MM.1S (cell line): ENCODE measurements around the gene IGF2.

Experiments
- DNase-seq: peaks from one replicate; pipeline ENCODE4 v3.0.0-alpha.2; 2015
- H2AFZ ChIP-seq: fragments of 300-600 bp; sonication (generic); 2 replicates; pipeline ENCODE4 v1.6.0; 2016; ENCODE audit warnings: antibody characterized with exemption, low read length
- H3F3A ChIP-seq: fragments of 300-600 bp; sonication (generic); 2 replicates; pipeline ENCODE4 v1.6.1; 2016; ENCODE audit warnings: mild to moderate bottlenecking, antibody characterized with exemption, low read length, moderate library complexity, mixed read lengths; ENCODE audit not compliant: insufficient read depth
- H3K27ac ChIP-seq: fragments of 300-600 bp; sonication (generic); 2 replicates; pipeline ENCODE4 v1.5.1; 2016; ENCODE audit warnings: mild to moderate bottlenecking, low read length
- H3K27me3 ChIP-seq: fragments of 300-600 bp; sonication (generic); replicated peaks from 2 replicates; pipeline ENCODE4 v1.6.0; 2016; ENCODE audit warnings: low read length; ENCODE audit not compliant: insufficient read depth
- H3K36me3 ChIP-seq: fragments of 300-600 bp; sonication (generic); replicated peaks from 2 replicates; pipeline ENCODE4 v1.6.1; 2016; ENCODE audit warnings: mild to moderate bottlenecking, low read length, mixed read lengths; ENCODE audit not compliant: insufficient read depth
- H3K4me1 ChIP-seq: fragments of 300-600 bp; sonication (generic); 2 replicates; pipeline ENCODE4 v1.6.1; 2016; ENCODE audit warnings: low read length, mixed read lengths
- H3K4me2 ChIP-seq: fragments of 300-600 bp; sonication (generic); 2 replicates; pipeline ENCODE4 v1.6.0; 2016; ENCODE audit warnings: low read depth, low read length
- H3K4me3 ChIP-seq: fragments of 300-600 bp; sonication (generic); 2 replicates; pipeline ENCODE4 v1.5.1; 2016; ENCODE audit warnings: low read length, mixed read lengths
- H3K79me2 ChIP-seq: fragments of 300-600 bp; sonication (generic); 2 replicates; pipeline ENCODE4 v1.6.1; 2016; ENCODE audit warnings: mixed run types, low read length, mixed read lengths
- H3K9ac ChIP-seq: fragments of 300-600 bp; sonication (generic); 2 replicates; pipeline ENCODE4 v1.6.1; 2016; ENCODE audit warnings: low read length, mixed read lengths
- H3K9me2 ChIP-seq: fragments of 300-600 bp; sonication (generic); replicated peaks from 2 replicates; pipeline ENCODE4 v1.6.1; 2016; ENCODE audit warnings: mild to moderate bottlenecking, low read length, mixed read lengths; ENCODE audit not compliant: insufficient read depth
- H3K9me3 ChIP-seq: fragments of 300-600 bp; sonication (generic); replicated peaks from 2 replicates; pipeline ENCODE4 v1.6.1; 2016; ENCODE audit warnings: mild to moderate bottlenecking, low read length, mixed read lengths; ENCODE audit not compliant: insufficient read depth
- H4K20me1 ChIP-seq: fragments of 300-600 bp; sonication (generic); 2 replicates; pipeline ENCODE4 v1.6.1; 2016; ENCODE audit warnings: mild to moderate bottlenecking, low read length, moderate library complexity, mixed read lengths; ENCODE audit not compliant: insufficient read depth
- EZH2 ChIP-seq: fragments of 300-600 bp; sonication (generic); optimal IDR thresholded peaks from 2 replicates; pipeline ENCODE3; 2017; ENCODE audit warnings: low read depth, mild to moderate bottlenecking, antibody characterized with exemption, low read length, mixed read lengths
- EZH2phosphoT487 ChIP-seq: fragments of 300-600 bp; sonication (generic); IDR thresholded peaks from 2 replicates; pipeline ENCODE4 v1.6.1; 2018; ENCODE audit warnings: antibody characterized with exemption, low read length
- TF ChIP-seq, protein P1 (sequence below): fragments of 300-600 bp; sonication (generic); IDR thresholded peaks from 2 replicates; pipeline ENCODE4 v1.5.1; 2016; ENCODE audit warnings: antibody characterized with exemption, low read length, mixed read lengths

IGF2 gene

DNA sequence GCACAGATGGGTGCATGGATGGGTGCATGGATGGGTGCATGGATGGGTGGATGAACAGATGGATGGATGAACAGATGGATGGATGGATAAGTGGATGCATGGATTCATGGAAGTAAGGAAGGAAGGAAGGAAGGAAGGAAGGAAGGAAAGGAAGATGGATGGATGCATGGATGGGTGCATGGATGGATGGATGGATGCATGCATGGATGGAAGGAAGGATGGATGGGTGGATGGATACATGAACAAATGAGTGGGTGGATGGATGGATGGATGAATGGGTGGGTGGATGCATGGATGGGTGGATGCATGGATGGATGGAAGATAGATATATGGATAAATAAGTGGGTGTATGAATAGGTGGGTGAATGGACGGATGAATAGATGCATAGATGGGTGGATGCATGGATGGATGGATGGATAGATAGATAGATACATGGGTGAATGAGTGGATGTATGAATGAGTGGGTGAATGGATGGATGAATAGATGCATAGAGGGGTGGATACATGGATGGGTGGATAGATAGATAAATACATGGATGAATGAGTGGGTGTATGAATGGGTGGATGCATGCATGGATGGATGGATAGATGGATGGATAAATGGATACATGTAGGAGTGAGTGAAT is 32.5 kb downstream of the IGF2 start:
- H4K20me1 ChIP-seq: no peaks in the 10 kb centered on the region
- DNase-seq: no peak
- H3K4me1 ChIP-seq: no peaks in the 10 kb centered on the region
- no peaks in the 10 kb centered on the region for H3K9me3 ChIP-seq
- no peak overlapping the region for H3K4me3 ChIP-seq
- peaks cover 86% of the 10 kb centered on the region for H3K27me3 ChIP-seq
- no peak overlapping the region for H3K4me2 ChIP-seq
- H3K27ac ChIP-seq: no peak overlapping the region
- no peak for TF ChIP-seq EZH2
- no peak for TF ChIP-seq EZH2phosphoT487
- TF ChIP-seq, protein P1, sequence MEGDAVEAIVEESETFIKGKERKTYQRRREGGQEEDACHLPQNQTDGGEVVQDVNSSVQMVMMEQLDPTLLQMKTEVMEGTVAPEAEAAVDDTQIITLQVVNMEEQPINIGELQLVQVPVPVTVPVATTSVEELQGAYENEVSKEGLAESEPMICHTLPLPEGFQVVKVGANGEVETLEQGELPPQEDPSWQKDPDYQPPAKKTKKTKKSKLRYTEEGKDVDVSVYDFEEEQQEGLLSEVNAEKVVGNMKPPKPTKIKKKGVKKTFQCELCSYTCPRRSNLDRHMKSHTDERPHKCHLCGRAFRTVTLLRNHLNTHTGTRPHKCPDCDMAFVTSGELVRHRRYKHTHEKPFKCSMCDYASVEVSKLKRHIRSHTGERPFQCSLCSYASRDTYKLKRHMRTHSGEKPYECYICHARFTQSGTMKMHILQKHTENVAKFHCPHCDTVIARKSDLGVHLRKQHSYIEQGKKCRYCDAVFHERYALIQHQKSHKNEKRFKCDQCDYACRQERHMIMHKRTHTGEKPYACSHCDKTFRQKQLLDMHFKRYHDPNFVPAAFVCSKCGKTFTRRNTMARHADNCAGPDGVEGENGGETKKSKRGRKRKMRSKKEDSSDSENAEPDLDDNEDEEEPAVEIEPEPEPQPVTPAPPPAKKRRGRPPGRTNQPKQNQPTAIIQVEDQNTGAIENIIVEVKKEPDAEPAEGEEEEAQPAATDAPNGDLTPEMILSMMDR: no peak
- no peaks in the 10 kb centered on the region for H3K79me2 ChIP-seq
- H2AFZ ChIP-seq: no peak overlapping the region
- no peaks in the 10 kb centered on the region for H3K9me2 ChIP-seq
- no peak overlapping the region for H3K9ac ChIP-seq
- no peaks in the 10 kb centered on the region for H3K36me3 ChIP-seq
- no peaks in the 10 kb centered on the region for H3F3A ChIP-seq

DNA sequence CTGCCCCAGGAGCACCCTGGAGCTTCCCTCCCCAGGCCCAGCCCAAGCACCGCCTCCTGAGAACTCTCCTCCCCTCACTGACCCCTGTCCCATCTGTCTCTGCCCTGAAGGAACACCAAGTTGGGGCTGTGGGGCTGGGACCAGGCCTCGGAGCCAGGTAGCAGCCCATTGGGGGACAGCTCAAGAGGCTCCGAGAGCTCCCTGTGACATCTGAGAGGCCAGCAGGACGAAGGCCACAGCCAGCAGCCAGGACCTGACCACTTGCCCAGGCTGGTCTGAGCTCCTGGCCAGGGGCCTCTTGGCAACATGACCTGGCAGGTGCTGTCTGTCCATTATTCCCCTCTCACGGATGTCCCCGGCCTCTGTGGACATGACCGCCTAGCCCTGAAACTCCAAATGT is 33.7 kb downstream of the IGF2 start:
- TF ChIP-seq EZH2phosphoT487 (no peak), EZH2 (no peak)
- TF ChIP-seq, protein P1: no peak
- H3K4me1 ChIP-seq: no peaks in the 10 kb centered on the region
- H3K27me3 ChIP-seq: peaks cover 87% of the 10 kb centered on the region
- no peaks in the 10 kb centered on the region for H3F3A ChIP-seq
- DNase-seq: no peak
- no peak overlapping the region for H3K4me3 ChIP-seq
- H3K4me2 ChIP-seq: no peak overlapping the region
- no peaks in the 10 kb centered on the region for H3K79me2 ChIP-seq
- no peak overlapping the region for H2AFZ ChIP-seq
- no peak overlapping the region for H3K27ac ChIP-seq
- H3K9ac ChIP-seq: no peak overlapping the region
- no peaks in the 10 kb centered on the region for H3K36me3 ChIP-seq
- no peaks in the 10 kb centered on the region for H3K9me2 ChIP-seq
- no peaks in the 10 kb centered on the region for H4K20me1 ChIP-seq
- no peaks in the 10 kb centered on the region for H3K9me3 ChIP-seq

DNA sequence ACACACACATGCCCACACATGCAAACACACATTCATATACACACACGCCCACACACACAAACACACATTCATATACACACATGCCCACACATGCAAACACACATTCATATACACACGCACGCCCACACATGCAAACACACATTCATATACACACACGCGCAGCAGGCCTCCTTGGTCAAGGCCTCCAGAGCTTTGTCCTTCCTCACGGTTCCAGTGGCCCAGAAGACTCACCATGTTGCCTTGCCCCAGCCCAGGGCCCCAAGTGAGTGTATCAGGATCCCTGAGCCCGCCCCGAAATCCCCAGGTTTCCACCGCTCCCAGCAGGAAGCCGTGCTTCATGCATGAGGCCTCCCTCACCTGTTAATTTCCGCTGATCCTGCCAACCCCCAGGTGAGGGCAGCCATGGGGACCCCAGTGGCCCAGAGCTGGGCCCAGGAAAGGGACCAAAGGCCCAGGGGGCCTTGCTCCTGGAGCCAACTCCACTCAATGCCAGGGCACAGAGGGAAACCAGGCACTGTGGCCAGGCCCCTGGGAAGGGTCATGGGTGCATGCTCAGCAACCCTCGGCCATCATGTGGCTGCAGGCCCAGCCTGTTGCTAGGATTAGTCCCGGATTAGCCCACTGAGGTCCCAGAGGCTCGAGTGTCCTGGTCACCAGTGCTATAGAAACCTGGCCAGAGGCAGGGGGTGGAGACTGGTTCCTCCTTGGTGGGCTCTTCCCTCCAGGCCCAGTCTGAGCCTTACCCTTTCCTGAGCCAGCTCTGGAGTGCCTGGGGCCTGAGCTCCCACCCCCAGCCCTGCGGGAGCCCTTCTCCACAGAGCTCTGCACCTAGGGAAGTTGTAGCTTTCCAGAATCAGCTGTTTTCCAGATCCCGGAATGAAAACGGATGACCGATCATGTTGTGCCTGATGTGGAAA is 34.4 kb downstream of the IGF2 start:
- H4K20me1 ChIP-seq: no peaks in the 10 kb centered on the region
- H3K27ac ChIP-seq: no peak overlapping the region
- no peak overlapping the region for H3K9ac ChIP-seq
- no peak for DNase-seq
- H3K4me3 ChIP-seq: no peak overlapping the region
- H3F3A ChIP-seq: no peaks in the 10 kb centered on the region
- no peak overlapping the region for H2AFZ ChIP-seq
- H3K9me3 ChIP-seq: no peaks in the 10 kb centered on the region
- H3K4me2 ChIP-seq: no peak overlapping the region
- TF ChIP-seq EZH2phosphoT487 (no peak), EZH2 (no peak)
- TF ChIP-seq, protein P1: no peak
- no peaks in the 10 kb centered on the region for H3K4me1 ChIP-seq
- H3K79me2 ChIP-seq: no peaks in the 10 kb centered on the region
- no peaks in the 10 kb centered on the region for H3K36me3 ChIP-seq
- no peaks in the 10 kb centered on the region for H3K9me2 ChIP-seq
- peaks cover 86% of the 10 kb centered on the region for H3K27me3 ChIP-seq
